ENCODE measurements around the gene MYO15B. TPM values are rescaled to one million over a fixed set of nuclear protein-coding genes. Genes with fewer than 3 reads are reported as not detected.

The MYO15B gene
- polyA plus RNA-seq, 1 donor from 2014 or later: 2.4 TPM

GRCh38 chr17:75552425-75553294 lies 34.9 kb upstream of the MYO15B start:
- Histone ChIP-seq H3K27ac (ENCODE audit: low read length) (no peak overlapping the region), H2AFZ (ENCODE audit: low read depth, low read length) (no peak overlapping the region)

DNA sequence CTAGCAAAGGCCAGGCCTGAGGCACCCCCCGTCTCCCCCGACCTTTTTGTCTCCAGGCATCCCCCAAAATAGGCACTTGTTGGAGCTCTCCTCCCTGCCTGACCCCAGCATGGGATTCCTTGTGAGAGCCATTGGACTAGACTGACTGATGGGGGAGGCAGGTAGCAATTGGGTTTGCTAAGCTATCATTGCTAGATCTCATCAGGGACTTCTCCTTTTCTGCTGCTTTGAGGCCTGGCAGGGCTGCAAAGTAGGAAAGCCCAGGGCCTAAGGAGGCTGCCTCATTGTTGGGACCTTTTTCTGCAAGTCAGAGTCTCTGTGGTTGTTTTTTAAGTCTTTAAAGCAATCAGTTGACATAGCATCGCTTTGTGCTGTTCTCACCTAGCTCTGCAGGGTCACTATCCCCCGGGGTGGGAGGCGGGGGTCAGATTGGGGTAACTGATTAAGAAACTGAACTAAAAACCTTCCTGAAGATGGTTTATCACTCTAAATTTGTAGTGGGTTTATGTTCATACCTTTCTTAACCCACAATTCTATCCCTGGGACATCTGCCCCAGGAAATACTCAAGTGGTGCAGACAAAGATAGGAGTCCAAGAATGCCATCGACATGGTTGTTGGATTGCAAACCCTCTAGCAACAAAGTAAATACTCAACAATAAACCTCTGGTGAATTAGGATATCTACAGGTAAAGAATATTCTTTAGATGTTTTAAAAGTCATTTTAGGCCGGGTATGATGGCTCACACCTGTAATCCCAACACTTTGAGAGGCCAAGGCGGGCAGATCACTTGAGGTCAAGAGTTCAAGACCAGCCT lies 34.1 kb upstream of the MYO15B start:
- Histone ChIP-seq H4K20me1 (ENCODE audit: insufficient read depth) (no peaks in the 10 kb centered on the region), H3F3A (ENCODE audit: insufficient read depth, low read length, poor library complexity, severe bottlenecking) (no peaks in the 10 kb centered on the region), H3K27me3 (ENCODE audit: insufficient read depth, low read depth, low read length) (no peaks in the 10 kb centered on the region), H3K9ac (ENCODE audit: low read length) (no peak overlapping the region), H2AFZ (ENCODE audit: low read depth, low read length) (no peak overlapping the region), H3K4me2 (ENCODE audit: low read length) (no peak overlapping the region), H3K9me3 (ENCODE audit: low read length) (no peaks in the 10 kb centered on the region), H3K9me2 (ENCODE audit: insufficient read depth, low read length) (no peaks in the 10 kb centered on the region), H3K27ac (ENCODE audit: low read length) (no peak overlapping the region), H3K79me2 (replicated peaks; ENCODE audit: insufficient read depth, low read length) (no peaks in the 10 kb centered on the region), H3K36me3 (ENCODE audit: insufficient read depth, low read length) (no peaks in the 10 kb centered on the region), H3K4me3 (ENCODE audit: low read length) (no peak overlapping the region)
- TF ChIP-seq MXI1 (conservative IDR thresholded peaks at IDR 0.05; ENCODE audit: poor library complexity, severe bottlenecking): no peak
- TF ChIP-seq, protein P1, sequence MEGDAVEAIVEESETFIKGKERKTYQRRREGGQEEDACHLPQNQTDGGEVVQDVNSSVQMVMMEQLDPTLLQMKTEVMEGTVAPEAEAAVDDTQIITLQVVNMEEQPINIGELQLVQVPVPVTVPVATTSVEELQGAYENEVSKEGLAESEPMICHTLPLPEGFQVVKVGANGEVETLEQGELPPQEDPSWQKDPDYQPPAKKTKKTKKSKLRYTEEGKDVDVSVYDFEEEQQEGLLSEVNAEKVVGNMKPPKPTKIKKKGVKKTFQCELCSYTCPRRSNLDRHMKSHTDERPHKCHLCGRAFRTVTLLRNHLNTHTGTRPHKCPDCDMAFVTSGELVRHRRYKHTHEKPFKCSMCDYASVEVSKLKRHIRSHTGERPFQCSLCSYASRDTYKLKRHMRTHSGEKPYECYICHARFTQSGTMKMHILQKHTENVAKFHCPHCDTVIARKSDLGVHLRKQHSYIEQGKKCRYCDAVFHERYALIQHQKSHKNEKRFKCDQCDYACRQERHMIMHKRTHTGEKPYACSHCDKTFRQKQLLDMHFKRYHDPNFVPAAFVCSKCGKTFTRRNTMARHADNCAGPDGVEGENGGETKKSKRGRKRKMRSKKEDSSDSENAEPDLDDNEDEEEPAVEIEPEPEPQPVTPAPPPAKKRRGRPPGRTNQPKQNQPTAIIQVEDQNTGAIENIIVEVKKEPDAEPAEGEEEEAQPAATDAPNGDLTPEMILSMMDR (IDR thresholded peaks at IDR 0.05; ENCODE audit: poor library complexity, severe bottlenecking): no peak
- no peak for TF ChIP-seq EP300 (conservative IDR thresholded peaks at IDR 0.05; ENCODE audit: poor library complexity, severe bottlenecking)
- no peak for TF ChIP-seq POLR2AphosphoS5 (IDR thresholded peaks at IDR 0.05)
- no peak for TF ChIP-seq RAD21 (conservative IDR thresholded peaks at IDR 0.05)
- no peak for TF ChIP-seq SMC3 (conservative IDR thresholded peaks at IDR 0.05; ENCODE audit: poor library complexity)
- TF ChIP-seq TAF1 (IDR thresholded peaks at IDR 0.05; ENCODE audit: low read depth): no peak
- TF ChIP-seq, protein P2, sequence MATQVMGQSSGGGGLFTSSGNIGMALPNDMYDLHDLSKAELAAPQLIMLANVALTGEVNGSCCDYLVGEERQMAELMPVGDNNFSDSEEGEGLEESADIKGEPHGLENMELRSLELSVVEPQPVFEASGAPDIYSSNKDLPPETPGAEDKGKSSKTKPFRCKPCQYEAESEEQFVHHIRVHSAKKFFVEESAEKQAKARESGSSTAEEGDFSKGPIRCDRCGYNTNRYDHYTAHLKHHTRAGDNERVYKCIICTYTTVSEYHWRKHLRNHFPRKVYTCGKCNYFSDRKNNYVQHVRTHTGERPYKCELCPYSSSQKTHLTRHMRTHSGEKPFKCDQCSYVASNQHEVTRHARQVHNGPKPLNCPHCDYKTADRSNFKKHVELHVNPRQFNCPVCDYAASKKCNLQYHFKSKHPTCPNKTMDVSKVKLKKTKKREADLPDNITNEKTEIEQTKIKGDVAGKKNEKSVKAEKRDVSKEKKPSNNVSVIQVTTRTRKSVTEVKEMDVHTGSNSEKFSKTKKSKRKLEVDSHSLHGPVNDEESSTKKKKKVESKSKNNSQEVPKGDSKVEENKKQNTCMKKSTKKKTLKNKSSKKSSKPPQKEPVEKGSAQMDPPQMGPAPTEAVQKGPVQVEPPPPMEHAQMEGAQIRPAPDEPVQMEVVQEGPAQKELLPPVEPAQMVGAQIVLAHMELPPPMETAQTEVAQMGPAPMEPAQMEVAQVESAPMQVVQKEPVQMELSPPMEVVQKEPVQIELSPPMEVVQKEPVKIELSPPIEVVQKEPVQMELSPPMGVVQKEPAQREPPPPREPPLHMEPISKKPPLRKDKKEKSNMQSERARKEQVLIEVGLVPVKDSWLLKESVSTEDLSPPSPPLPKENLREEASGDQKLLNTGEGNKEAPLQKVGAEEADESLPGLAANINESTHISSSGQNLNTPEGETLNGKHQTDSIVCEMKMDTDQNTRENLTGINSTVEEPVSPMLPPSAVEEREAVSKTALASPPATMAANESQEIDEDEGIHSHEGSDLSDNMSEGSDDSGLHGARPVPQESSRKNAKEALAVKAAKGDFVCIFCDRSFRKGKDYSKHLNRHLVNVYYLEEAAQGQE (IDR thresholded peaks at IDR 0.05; ENCODE audit: borderline replicate concordance): no peak
- TF ChIP-seq EZH2 (IDR thresholded peaks at IDR 0.05; ENCODE audit: borderline replicate concordance, insufficient read depth, low read length, poor library complexity, severe bottlenecking): no peak

More at GRCh38 chr17:75552425-75553294, 34.9 kb upstream of the MYO15B start:
- TF ChIP-seq POLR2AphosphoS5 (IDR thresholded peaks at IDR 0.05): no peak
- Histone ChIP-seq H3K9me3 (ENCODE audit: low read length) (no peaks in the 10 kb centered on the region), H3K4me3 (ENCODE audit: low read length) (no peak overlapping the region), H3F3A (ENCODE audit: insufficient read depth, low read length, poor library complexity, severe bottlenecking) (no peaks in the 10 kb centered on the region), H3K36me3 (ENCODE audit: insufficient read depth, low read length) (no peaks in the 10 kb centered on the region), H3K27me3 (ENCODE audit: insufficient read depth, low read depth, low read length) (no peaks in the 10 kb centered on the region), H4K20me1 (ENCODE audit: insufficient read depth) (no peaks in the 10 kb centered on the region), H3K79me2 (replicated peaks; ENCODE audit: insufficient read depth, low read length) (no peaks in the 10 kb centered on the region), H3K9me2 (ENCODE audit: insufficient read depth, low read length) (no peaks in the 10 kb centered on the region), H3K4me2 (ENCODE audit: low read length) (no peak overlapping the region), H3K9ac (ENCODE audit: low read length) (no peak overlapping the region)
